A549 (cell line): Measurements from ENCODE around the gene PGLYRP2.

ENCODE experiments used
- JUN ChIP-seq, 2 experiments: fragments of >200 bp; sonication (Bioruptor Twin); formaldehyde crosslinking; IDR thresholded peaks; 2 replicates in 1 of 2; 3 replicates in 1 of 2; pipeline ENCODE4 v1.6.1; 2016 to 2017
- POLR2A ChIP-seq: IDR thresholded peaks from 2 replicates; pipeline ENCODE4 v1.6.1; 2012; ENCODE audit warnings: mild to moderate bottlenecking, low read length
- RFX5 ChIP-seq: fragments of 450-650 bp; IDR thresholded peaks from 2 replicates; pipeline ENCODE4 v1.7.1; 2014; ENCODE audit warnings: antibody characterized with exemption, mild to moderate bottlenecking, moderate library complexity
- TF ChIP-seq, protein P1 (sequence below): fragments of >200 bp; sonication (Bioruptor Twin); formaldehyde crosslinking; IDR thresholded peaks from 3 replicates; pipeline ENCODE4 v1.5.1; 2016
- TF ChIP-seq, protein P2 (sequence below): IDR thresholded peaks from 2 replicates; pipeline ENCODE4 v1.6.1; 2012
- TF ChIP-seq, protein P3 (sequence below): fragments of 200-600 bp; sonication (generic); IDR thresholded peaks from 2 replicates; pipeline ENCODE4 v1.6.1; 2016; ENCODE audit warnings: antibody characterized with exemption, mild to moderate bottlenecking, moderate library complexity
- TF ChIP-seq, protein P4 (sequence below): fragments of 450-650 bp; IDR thresholded peaks from 2 replicates; pipeline ENCODE4 v1.6.1; 2014; ENCODE audit warnings: antibody characterized with exemption

DNA sequence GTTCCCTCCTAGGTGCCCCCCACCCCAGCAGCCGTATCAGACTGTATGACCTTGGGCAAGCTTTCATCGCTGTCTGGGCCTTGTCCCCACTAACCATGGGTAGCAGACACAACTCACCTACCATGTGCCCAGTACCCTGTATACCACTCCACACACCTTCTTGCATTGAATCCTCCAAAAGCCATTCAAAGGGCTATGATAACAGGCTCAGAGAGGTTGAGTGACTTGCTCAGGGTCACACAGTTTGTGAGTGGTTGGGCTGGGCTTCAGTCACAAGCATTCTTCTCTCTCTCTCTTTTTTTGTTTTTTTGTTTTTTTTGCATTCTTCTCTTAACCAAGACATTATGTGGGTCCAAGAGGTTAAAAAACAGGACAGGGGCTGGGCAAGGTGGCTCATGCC, 17.6 kb downstream of the PGLYRP2 start:
- TF ChIP-seq, protein P1, sequence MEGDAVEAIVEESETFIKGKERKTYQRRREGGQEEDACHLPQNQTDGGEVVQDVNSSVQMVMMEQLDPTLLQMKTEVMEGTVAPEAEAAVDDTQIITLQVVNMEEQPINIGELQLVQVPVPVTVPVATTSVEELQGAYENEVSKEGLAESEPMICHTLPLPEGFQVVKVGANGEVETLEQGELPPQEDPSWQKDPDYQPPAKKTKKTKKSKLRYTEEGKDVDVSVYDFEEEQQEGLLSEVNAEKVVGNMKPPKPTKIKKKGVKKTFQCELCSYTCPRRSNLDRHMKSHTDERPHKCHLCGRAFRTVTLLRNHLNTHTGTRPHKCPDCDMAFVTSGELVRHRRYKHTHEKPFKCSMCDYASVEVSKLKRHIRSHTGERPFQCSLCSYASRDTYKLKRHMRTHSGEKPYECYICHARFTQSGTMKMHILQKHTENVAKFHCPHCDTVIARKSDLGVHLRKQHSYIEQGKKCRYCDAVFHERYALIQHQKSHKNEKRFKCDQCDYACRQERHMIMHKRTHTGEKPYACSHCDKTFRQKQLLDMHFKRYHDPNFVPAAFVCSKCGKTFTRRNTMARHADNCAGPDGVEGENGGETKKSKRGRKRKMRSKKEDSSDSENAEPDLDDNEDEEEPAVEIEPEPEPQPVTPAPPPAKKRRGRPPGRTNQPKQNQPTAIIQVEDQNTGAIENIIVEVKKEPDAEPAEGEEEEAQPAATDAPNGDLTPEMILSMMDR = no peak
- no peak for TF ChIP-seq POLR2A
- TF ChIP-seq JUN (IDR thresholded peaks at IDR 0.05) = no peak
- TF ChIP-seq, protein P2, sequence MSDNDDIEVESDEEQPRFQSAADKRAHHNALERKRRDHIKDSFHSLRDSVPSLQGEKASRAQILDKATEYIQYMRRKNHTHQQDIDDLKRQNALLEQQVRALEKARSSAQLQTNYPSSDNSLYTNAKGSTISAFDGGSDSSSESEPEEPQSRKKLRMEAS = no peak
- TF ChIP-seq, protein P3, sequence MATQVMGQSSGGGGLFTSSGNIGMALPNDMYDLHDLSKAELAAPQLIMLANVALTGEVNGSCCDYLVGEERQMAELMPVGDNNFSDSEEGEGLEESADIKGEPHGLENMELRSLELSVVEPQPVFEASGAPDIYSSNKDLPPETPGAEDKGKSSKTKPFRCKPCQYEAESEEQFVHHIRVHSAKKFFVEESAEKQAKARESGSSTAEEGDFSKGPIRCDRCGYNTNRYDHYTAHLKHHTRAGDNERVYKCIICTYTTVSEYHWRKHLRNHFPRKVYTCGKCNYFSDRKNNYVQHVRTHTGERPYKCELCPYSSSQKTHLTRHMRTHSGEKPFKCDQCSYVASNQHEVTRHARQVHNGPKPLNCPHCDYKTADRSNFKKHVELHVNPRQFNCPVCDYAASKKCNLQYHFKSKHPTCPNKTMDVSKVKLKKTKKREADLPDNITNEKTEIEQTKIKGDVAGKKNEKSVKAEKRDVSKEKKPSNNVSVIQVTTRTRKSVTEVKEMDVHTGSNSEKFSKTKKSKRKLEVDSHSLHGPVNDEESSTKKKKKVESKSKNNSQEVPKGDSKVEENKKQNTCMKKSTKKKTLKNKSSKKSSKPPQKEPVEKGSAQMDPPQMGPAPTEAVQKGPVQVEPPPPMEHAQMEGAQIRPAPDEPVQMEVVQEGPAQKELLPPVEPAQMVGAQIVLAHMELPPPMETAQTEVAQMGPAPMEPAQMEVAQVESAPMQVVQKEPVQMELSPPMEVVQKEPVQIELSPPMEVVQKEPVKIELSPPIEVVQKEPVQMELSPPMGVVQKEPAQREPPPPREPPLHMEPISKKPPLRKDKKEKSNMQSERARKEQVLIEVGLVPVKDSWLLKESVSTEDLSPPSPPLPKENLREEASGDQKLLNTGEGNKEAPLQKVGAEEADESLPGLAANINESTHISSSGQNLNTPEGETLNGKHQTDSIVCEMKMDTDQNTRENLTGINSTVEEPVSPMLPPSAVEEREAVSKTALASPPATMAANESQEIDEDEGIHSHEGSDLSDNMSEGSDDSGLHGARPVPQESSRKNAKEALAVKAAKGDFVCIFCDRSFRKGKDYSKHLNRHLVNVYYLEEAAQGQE = no peak
- no peak for TF ChIP-seq RFX5
- TF ChIP-seq, protein P4, sequence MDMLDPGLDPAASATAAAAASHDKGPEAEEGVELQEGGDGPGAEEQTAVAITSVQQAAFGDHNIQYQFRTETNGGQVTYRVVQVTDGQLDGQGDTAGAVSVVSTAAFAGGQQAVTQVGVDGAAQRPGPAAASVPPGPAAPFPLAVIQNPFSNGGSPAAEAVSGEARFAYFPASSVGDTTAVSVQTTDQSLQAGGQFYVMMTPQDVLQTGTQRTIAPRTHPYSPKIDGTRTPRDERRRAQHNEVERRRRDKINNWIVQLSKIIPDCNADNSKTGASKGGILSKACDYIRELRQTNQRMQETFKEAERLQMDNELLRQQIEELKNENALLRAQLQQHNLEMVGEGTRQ = no peak
